ENCODE data around the gene SHISA9.

Gene SHISA9

DNA sequence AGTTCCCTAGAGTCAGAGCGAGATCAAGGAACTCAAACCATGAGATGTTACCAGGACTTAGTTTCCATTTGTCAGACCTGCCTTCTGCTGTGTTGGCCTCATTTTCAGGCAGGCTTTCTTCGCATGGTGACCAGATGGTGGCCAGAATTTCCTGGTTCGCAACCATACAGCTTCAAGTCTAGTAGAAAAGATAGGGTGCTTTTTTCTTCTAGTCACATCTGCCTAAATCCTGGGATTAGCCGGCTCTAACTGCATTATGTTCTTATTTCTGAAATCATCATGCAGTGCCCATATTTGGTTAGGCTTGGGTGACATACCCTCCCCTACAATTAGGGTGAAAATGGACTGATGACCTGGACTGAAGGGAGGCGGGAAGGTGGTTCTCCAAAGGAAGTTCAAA, 131.5 kb downstream of the SHISA9 start:
- Histone ChIP-seq H3K4me1 (ENCODE audit: control insufficient read depth in 5 of 5, insufficient read depth in 5 of 5, low read length in 5 of 5) (no peaks in the 10 kb centered on the region), H3K27me3 (ENCODE audit: control insufficient read depth in 5 of 5, insufficient read depth in 4 of 5, low read length in 5 of 5) (no peaks in the 10 kb centered on the region), H3K4me3 (ENCODE audit: low read depth in 1 of 5, low read length in 5 of 5) (no peak overlapping the region), H3K9me3 (ENCODE audit: control insufficient read depth in 5 of 5, low read length in 5 of 5) (no peaks in the 10 kb centered on the region), H3K36me3 (ENCODE audit: control insufficient read depth in 5 of 5, insufficient read depth in 5 of 5, low read length in 5 of 5) (no peaks in the 10 kb centered on the region), H3K27ac (ENCODE audit: low read depth, low read length) (no peak overlapping the region), H3K9ac (ENCODE audit: low read length in 5 of 5) (no peak overlapping the region)

DNA sequence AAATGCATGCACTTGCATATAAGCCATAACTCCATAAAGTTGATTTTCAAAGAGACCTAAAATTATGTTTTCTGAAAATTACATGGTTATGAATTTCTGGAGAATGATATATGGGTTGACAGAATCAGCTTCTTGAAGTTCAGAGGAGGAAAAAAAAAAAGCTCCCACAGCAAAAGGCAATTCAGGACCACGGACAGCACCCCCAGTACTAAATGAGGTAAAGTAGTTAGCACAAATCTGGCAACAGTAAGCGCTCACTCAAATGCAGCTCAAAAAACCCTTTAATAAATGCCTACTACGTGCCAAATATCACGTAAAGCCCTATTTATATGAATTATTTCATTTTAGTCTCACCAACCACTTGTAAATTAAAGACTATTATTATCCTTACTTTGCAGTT, 135.2 kb downstream of the SHISA9 start:
- no peaks in the 10 kb centered on the region for H3K4me1 ChIP-seq (ENCODE audit: control insufficient read depth in 5 of 5, insufficient read depth in 5 of 5, low read length in 5 of 5)
- H3K4me3 ChIP-seq (ENCODE audit: low read depth in 1 of 5, low read length in 5 of 5): no peak overlapping the region
- H3K36me3 ChIP-seq (ENCODE audit: control insufficient read depth in 5 of 5, insufficient read depth in 5 of 5, low read length in 5 of 5): no peaks in the 10 kb centered on the region
- no peak overlapping the region for H3K9ac ChIP-seq (ENCODE audit: low read length in 5 of 5)
- no peaks in the 10 kb centered on the region for H3K27me3 ChIP-seq (ENCODE audit: control insufficient read depth in 5 of 5, insufficient read depth in 4 of 5, low read length in 5 of 5)
- H3K9me3 ChIP-seq (ENCODE audit: control insufficient read depth in 5 of 5, low read length in 5 of 5): peaks cover 0 to 7% (median 0%) of the 10 kb centered on the region in 5 donors
- H3K27ac ChIP-seq (ENCODE audit: low read depth, low read length): no peak overlapping the region

DNA sequence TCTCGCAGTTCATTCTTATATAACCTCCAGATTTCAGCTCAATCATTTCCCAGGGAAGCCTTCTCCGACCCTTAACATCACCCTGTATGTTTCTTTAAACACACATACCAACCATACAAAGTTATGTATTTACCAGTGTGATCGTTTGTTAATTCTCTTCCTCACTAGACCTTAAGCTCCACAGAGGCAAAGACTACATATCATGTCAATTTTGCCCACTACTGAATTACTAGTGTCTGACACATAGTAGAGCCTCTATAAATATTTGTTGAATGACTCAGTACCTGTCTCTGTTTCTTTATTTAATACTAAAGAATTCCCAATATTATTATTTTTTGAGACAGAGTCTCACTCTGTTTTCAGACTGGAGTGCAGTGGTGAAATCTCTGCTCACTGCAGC, 137.2 kb downstream of the SHISA9 start:
- Histone ChIP-seq H3K9ac (ENCODE audit: low read length in 5 of 5) (no peak overlapping the region), H3K9me3 (ENCODE audit: control insufficient read depth in 5 of 5, low read length in 5 of 5) (peaks cover 3 to 15% (median 12%) of the 10 kb centered on the region in 5 donors), H3K4me3 (ENCODE audit: low read depth in 1 of 5, low read length in 5 of 5) (no peak overlapping the region), H3K27ac (ENCODE audit: low read depth, low read length) (no peak overlapping the region), H3K27me3 (ENCODE audit: control insufficient read depth in 5 of 5, insufficient read depth in 4 of 5, low read length in 5 of 5) (no peaks in the 10 kb centered on the region), H3K4me1 (ENCODE audit: control insufficient read depth in 5 of 5, insufficient read depth in 5 of 5, low read length in 5 of 5) (no peaks in the 10 kb centered on the region), H3K36me3 (ENCODE audit: control insufficient read depth in 5 of 5, insufficient read depth in 5 of 5, low read length in 5 of 5) (no peaks in the 10 kb centered on the region)

DNA sequence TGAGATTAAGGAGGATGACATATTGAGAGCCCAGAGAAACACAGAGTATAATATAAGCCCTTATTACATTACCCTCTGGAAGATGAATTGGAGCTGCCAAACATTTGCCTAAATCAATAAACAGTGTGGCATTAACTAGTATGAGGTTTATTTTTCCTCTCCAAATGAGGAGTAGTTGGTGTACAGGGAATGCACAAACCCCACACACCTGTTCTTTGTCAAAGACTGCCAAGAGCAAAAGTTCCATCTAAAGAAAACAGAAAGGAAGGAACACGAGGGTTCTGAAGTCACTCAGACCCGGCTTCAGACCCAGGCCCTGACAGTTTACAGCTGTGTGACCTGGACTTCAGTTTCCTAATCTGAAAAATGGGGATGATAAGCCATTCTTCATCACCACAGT, 138.1 kb downstream of the SHISA9 start:
- Histone ChIP-seq H3K4me3 (ENCODE audit: low read depth in 1 of 5, low read length in 5 of 5) (no peak overlapping the region), H3K9me3 (ENCODE audit: control insufficient read depth in 5 of 5, low read length in 5 of 5) (peaks cover 3 to 15% (median 12%) of the 10 kb centered on the region in 5 donors), H3K27ac (ENCODE audit: low read depth, low read length) (no peak overlapping the region), H3K9ac (ENCODE audit: low read length in 5 of 5) (no peak overlapping the region), H3K27me3 (ENCODE audit: control insufficient read depth in 5 of 5, insufficient read depth in 4 of 5, low read length in 5 of 5) (no peaks in the 10 kb centered on the region), H3K4me1 (ENCODE audit: control insufficient read depth in 5 of 5, insufficient read depth in 5 of 5, low read length in 5 of 5) (no peaks in the 10 kb centered on the region), H3K36me3 (ENCODE audit: control insufficient read depth in 5 of 5, insufficient read depth in 5 of 5, low read length in 5 of 5) (no peaks in the 10 kb centered on the region)

DNA sequence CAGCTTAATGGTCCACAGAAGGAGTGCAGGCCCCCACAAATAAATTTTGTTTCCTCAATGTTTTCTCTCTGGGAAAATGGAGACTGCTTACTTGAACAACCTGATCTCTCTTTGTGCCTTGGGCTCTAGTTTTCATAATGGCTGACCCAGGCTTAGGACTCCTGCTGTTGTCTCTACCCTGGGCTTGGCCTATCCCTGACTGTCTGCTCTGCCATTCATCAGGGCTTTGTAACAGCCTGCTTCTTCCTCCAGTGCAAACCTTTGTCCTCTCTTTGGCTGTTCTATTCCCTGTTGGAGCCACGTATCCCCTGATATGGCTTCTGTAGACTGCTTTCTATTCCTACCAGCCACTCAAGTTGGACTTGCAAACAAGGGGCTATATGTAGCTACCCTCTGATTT, 139.8 kb downstream of the SHISA9 start:
- no peak overlapping the region for H3K9ac ChIP-seq (ENCODE audit: low read length in 5 of 5)
- H3K4me1 ChIP-seq (ENCODE audit: control insufficient read depth in 5 of 5, insufficient read depth in 5 of 5, low read length in 5 of 5): no peaks in the 10 kb centered on the region
- H3K27me3 ChIP-seq (ENCODE audit: control insufficient read depth in 5 of 5, insufficient read depth in 4 of 5, low read length in 5 of 5): no peaks in the 10 kb centered on the region
- H3K9me3 ChIP-seq (ENCODE audit: control insufficient read depth in 5 of 5, low read length in 5 of 5): peaks cover 3 to 15% (median 12%) of the 10 kb centered on the region in 5 donors
- no peak overlapping the region for H3K4me3 ChIP-seq (ENCODE audit: low read depth in 1 of 5, low read length in 5 of 5)
- H3K36me3 ChIP-seq (ENCODE audit: control insufficient read depth in 5 of 5, insufficient read depth in 5 of 5, low read length in 5 of 5): no peaks in the 10 kb centered on the region
- no peak overlapping the region for H3K27ac ChIP-seq (ENCODE audit: low read depth, low read length)

DNA sequence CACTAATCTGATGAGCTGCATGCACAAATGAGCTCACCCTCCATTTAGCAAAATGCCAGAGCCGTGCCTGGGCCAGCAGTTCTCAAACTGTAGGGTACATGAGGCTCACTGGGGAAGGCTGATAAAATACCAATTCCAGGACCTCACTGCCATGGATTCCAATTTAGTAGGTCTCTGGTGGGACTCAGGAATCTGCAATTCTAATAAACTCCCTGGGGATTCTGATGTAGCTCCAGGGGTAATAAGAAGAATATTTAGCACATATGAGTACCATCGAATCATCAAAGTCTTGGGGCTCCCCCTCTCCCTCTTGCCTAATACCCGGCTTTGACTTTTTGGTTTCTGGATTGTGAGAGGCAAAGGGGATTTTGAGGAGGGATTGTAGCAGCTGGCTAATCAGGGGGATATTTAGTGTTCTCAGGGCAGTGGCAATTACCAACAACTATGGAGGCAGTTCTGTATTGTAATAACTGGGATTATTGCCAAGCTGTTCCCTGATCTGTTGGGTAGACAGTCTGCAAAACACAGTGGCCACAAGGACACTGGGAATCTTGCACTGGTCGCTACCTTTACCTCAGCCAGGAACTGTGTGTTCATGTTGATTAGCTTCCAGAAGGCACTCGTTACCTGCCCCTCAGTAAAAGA, 140.4 kb downstream of the SHISA9 start:
- no peak overlapping the region for H3K9ac ChIP-seq (ENCODE audit: low read length in 5 of 5)
- H3K27me3 ChIP-seq (ENCODE audit: control insufficient read depth in 5 of 5, insufficient read depth in 4 of 5, low read length in 5 of 5): no peaks in the 10 kb centered on the region
- H3K4me1 ChIP-seq (ENCODE audit: control insufficient read depth in 5 of 5, insufficient read depth in 5 of 5, low read length in 5 of 5): no peaks in the 10 kb centered on the region
- H3K36me3 ChIP-seq (ENCODE audit: control insufficient read depth in 5 of 5, insufficient read depth in 5 of 5, low read length in 5 of 5): no peaks in the 10 kb centered on the region
- no peak overlapping the region for H3K4me3 ChIP-seq (ENCODE audit: low read depth in 1 of 5, low read length in 5 of 5)
- no peak overlapping the region for H3K27ac ChIP-seq (ENCODE audit: low read depth, low read length)
- peaks cover 3 to 15% (median 12%) of the 10 kb centered on the region in 5 donors for H3K9me3 ChIP-seq (ENCODE audit: control insufficient read depth in 5 of 5, low read length in 5 of 5)

DNA sequence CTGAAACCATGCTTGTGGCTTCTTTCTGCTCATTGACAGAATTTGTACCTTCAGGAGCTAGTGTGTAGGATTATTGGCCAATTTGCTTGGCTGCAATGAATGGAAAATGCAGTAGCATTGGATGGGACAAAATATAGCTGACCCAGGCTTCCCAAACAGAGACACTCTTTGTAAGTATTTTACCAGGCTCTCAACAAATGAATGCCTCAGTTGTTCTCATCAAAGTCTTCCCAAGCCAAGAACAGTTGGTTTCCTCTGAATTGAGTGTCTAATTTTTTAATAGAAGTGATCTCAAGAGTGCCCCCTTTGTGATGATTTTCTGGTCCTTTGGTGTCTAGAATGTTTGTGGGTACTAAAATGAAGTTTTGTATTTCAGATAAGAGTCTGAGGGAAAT, 140.9 kb downstream of the SHISA9 start:
- Histone ChIP-seq H3K4me1 (ENCODE audit: control insufficient read depth in 5 of 5, insufficient read depth in 5 of 5, low read length in 5 of 5) (no peaks in the 10 kb centered on the region), H3K27me3 (ENCODE audit: control insufficient read depth in 5 of 5, insufficient read depth in 4 of 5, low read length in 5 of 5) (no peaks in the 10 kb centered on the region), H3K27ac (ENCODE audit: low read depth, low read length) (no peak overlapping the region), H3K4me3 (ENCODE audit: low read depth in 1 of 5, low read length in 5 of 5) (no peak overlapping the region), H3K9me3 (ENCODE audit: control insufficient read depth in 5 of 5, low read length in 5 of 5) (peaks cover 3 to 15% (median 12%) of the 10 kb centered on the region in 5 donors), H3K9ac (ENCODE audit: low read length in 5 of 5) (no peak overlapping the region), H3K36me3 (ENCODE audit: control insufficient read depth in 5 of 5, insufficient read depth in 5 of 5, low read length in 5 of 5) (no peaks in the 10 kb centered on the region)

DNA sequence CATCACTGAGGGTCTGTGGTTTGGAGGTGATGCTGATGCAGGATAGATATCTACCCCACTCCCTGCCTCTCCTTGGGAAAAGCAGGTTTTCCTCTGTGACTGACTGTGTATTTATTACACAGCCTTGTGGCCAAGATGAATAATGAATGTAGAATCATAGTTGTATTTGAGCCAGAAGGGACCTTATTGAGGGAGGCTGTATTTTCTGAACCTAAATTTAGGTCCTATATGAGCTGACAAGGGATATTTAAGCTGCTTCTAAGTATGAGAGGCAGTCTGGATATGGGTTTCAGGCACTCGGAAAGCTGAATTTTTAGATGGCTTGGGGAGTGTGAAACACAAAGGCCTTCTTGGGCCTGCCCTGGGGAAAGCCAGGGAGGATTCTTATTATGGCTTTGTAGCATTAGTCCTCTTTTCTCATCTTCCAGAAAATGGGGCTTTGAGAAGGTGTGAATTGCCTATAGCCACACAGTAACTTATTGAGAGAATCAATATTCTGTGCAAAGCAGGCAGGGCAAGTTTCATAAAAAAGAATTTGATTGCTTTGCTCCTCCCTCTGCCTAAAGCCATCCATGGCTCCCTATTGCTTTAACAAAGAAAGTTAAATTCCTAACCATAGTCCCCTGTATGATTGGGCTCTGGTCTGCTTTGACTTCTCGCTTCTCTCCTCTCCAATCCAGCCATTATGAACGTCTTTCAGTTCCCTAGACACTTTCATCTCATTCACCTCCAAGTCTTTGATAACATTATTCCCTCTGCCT, 144.8 kb downstream of the SHISA9 start:
- Histone ChIP-seq H3K4me3 (ENCODE audit: low read depth in 1 of 5, low read length in 5 of 5) (no peak overlapping the region), H3K9me3 (ENCODE audit: control insufficient read depth in 5 of 5, low read length in 5 of 5) (peaks cover 3 to 21% (median 20%) of the 10 kb centered on the region in 5 donors), H3K9ac (ENCODE audit: low read length in 5 of 5) (no peak overlapping the region), H3K36me3 (ENCODE audit: control insufficient read depth in 5 of 5, insufficient read depth in 5 of 5, low read length in 5 of 5) (no peaks in the 10 kb centered on the region), H3K27me3 (ENCODE audit: control insufficient read depth in 5 of 5, insufficient read depth in 4 of 5, low read length in 5 of 5) (no peaks in the 10 kb centered on the region), H3K27ac (ENCODE audit: low read depth, low read length) (no peak overlapping the region), H3K4me1 (ENCODE audit: control insufficient read depth in 5 of 5, insufficient read depth in 5 of 5, low read length in 5 of 5) (no peaks in the 10 kb centered on the region)

DNA sequence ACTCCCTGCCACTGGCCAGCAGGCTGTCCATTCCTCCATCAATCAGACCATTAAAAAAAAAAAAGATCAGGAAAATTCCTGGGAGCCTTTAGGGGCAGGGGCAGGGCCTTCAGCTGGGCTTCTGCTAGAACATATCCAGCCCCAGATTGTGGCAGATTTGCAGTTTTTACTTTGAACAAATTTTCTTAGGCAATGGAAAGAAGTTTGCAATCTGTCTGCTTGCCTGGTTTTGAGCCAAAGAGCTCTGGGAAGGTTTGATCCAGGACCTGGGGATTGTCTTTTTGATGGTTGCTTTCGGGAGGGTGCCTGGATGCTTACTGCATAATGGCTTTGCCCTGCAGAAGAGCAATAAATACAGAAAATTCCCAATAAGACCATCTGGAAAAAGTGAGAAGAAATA, 145.9 kb downstream of the SHISA9 start:
- no peaks in the 10 kb centered on the region for H3K4me1 ChIP-seq (ENCODE audit: control insufficient read depth in 5 of 5, insufficient read depth in 5 of 5, low read length in 5 of 5)
- no peaks in the 10 kb centered on the region for H3K36me3 ChIP-seq (ENCODE audit: control insufficient read depth in 5 of 5, insufficient read depth in 5 of 5, low read length in 5 of 5)

DNA sequence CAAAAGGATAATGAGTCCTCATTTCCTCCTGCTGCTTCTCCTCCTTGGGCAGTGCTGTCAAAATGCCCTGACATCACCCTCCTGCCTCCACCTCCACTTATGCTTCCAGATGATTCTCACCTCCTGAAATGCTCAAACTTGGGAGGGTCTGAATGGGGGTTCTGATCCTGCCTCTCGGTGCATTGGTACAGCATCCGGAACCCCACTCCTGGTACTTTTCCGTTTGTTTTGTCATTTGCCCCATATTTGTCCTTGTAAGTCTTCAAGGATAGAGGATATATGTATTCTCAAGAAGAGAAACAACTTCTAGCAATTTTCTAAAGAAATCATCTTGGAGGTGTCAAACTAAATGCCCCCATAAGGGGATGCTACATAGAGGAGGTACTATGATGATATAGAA, 148.3 kb downstream of the SHISA9 start:
- H3K36me3 ChIP-seq (ENCODE audit: control insufficient read depth in 5 of 5, insufficient read depth in 5 of 5, low read length in 5 of 5): no peaks in the 10 kb centered on the region
- H3K9ac ChIP-seq (ENCODE audit: low read length in 5 of 5): no peak overlapping the region
- peaks cover 0 to 13% (median 10%) of the 10 kb centered on the region in 5 donors for H3K9me3 ChIP-seq (ENCODE audit: control insufficient read depth in 5 of 5, low read length in 5 of 5)
- H3K27ac ChIP-seq (ENCODE audit: low read depth, low read length): no peak overlapping the region
- no peaks in the 10 kb centered on the region for H3K4me1 ChIP-seq (ENCODE audit: control insufficient read depth in 5 of 5, insufficient read depth in 5 of 5, low read length in 5 of 5)
- H3K27me3 ChIP-seq (ENCODE audit: control insufficient read depth in 5 of 5, insufficient read depth in 4 of 5, low read length in 5 of 5): no peaks in the 10 kb centered on the region
- H3K4me3 ChIP-seq (ENCODE audit: low read depth in 1 of 5, low read length in 5 of 5): no peak overlapping the region

More for the DNA sequence above, 145.9 kb downstream of the SHISA9 start:
- H3K27me3 ChIP-seq (ENCODE audit: control insufficient read depth in 5 of 5, insufficient read depth in 4 of 5, low read length in 5 of 5): no peaks in the 10 kb centered on the region
- H3K9me3 ChIP-seq (ENCODE audit: control insufficient read depth in 5 of 5, low read length in 5 of 5): peaks cover under 1 to 21% (median 18%) of the 10 kb centered on the region in 5 donors
- H3K27ac ChIP-seq (ENCODE audit: low read depth, low read length): no peak overlapping the region
- no peak overlapping the region for H3K9ac ChIP-seq (ENCODE audit: low read length in 5 of 5)
- H3K4me3 ChIP-seq (ENCODE audit: low read depth in 1 of 5, low read length in 5 of 5): no peak overlapping the region
